Subcutaneous adipose tissue (tissue), 4 donors: ENCODE measurements around the gene RASGRF1. TPM values are rescaled to one million over a fixed set of nuclear protein-coding genes. Genes with fewer than 3 reads are reported as not detected.

ENCODE experiments used
- total RNA-seq, 4 donors: library from RNA; depleted of rRNA; stranded (reverse); fragments of >200 nt; gene quantifications; one replicate each; pipeline ENCODE4 v1.1.0, GENCODE V29; 2016
- TF ChIP-seq, protein P1 (sequence below): fragments of 450-650 bp; IDR thresholded peaks from one replicate; pipeline ENCODE4 v1.5.1; 2016; ENCODE audit warnings: low read depth, mild to moderate bottlenecking, control low read depth, antibody characterized with exemption, moderate library complexity

RASGRF1 gene
- total RNA-seq, 4 donors from 2014 or later = under 0.01 to 1.7 (median 0.22) TPM; not detected in 1

DNA sequence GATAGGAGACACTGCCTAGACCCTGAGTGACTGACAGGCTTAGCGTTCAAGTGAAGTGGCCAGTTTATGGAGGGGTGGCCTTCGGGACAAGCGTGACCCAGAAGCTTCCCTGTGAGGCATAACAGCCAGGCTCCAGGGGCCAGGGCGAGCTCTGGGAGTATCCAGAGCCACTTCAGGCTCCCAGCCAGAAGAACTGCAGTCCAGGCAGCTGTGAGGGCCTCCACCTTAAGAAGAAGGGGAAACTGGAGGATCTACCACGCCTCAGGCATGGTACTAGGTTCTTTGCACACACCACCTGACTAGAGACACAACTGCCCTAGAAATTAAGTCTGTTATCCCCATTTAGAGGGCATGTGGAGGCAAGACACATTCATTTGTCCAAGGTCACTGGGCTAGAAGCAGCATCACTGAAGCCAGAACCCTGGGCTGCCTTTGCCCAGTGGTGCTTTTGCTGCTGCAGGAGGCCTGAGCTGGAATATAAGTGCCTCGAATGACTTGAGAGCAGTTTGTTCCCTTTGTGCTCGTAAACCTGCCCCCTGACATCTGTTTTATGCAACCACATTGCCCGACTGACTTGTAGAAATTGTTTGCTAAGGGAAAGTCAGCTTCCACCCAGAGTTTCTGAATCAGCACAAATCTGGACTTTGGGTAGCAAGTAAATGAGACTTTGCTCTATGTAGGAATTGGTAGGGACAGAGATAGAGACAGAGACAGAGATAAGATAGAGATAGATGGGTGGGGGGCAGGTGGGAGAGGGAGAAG, 23.3 kb downstream of the RASGRF1 start:
- TF ChIP-seq, protein P1, sequence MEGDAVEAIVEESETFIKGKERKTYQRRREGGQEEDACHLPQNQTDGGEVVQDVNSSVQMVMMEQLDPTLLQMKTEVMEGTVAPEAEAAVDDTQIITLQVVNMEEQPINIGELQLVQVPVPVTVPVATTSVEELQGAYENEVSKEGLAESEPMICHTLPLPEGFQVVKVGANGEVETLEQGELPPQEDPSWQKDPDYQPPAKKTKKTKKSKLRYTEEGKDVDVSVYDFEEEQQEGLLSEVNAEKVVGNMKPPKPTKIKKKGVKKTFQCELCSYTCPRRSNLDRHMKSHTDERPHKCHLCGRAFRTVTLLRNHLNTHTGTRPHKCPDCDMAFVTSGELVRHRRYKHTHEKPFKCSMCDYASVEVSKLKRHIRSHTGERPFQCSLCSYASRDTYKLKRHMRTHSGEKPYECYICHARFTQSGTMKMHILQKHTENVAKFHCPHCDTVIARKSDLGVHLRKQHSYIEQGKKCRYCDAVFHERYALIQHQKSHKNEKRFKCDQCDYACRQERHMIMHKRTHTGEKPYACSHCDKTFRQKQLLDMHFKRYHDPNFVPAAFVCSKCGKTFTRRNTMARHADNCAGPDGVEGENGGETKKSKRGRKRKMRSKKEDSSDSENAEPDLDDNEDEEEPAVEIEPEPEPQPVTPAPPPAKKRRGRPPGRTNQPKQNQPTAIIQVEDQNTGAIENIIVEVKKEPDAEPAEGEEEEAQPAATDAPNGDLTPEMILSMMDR = no peak

DNA sequence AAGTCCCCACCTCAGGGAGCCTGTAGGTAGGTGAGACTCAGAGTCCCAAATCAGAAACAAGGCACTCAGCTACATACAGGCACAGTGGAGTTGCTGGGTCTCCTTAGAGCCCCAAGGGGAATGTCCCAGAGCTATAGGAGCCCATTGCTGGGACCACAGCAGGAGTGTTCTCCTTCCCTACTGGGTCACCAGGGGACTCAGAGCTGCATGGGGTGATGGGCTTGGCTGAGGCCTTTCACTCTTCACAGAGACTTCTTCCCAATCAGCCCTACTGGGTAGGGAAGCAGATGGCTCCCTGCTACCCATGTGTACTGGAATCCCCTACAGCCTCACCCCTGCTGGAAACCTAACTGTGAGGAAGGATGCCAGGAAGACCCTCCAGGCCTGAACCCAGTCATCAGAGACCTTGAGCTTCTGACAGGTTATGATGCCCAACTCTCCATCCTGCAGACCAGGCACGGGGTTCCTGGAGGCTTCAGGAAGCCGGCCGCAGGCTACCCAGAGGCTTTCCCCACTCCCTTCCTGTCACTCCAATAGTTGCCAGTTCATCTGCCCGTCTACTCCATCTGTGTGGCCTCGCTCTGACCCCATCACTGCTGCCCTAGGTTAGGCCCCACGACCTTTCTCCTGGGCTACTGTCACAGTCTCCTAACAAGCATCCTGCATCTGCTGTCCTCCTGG, 24.0 kb downstream of the RASGRF1 start:
- TF ChIP-seq, protein P1 = no peak

DNA sequence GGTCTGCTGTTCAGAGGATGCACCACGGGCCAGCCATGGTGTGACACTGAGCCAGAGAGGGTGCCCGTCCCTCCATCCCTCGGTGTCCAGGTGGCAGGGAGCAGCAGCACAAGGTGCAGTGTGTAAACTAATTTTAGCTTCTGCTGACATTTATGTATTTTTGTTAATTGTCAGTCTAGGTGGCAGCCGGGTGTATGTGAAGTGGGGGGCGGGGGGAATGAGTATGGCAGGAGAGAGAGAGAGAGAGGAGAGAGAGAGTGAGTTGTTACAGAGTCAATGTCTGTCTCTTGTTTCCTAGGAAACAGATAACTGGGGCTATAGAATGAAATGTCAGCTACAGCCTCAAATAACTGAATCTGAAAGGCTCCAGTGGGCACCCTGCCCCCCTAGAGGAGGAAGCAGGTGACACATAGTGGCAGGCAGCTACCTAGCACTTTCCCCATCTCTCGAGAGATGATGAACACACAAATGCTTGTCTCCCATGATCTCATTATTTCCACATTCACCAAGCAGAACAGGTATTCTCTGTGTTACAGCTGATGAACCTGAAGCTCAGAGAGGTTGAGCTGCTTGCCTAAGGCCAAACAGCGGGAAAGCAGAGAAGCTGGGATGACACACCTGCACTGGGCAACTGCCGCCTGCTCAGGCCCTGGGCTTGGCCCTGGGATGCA, 24.7 kb downstream of the RASGRF1 start:
- TF ChIP-seq, protein P1 = no peak

DNA sequence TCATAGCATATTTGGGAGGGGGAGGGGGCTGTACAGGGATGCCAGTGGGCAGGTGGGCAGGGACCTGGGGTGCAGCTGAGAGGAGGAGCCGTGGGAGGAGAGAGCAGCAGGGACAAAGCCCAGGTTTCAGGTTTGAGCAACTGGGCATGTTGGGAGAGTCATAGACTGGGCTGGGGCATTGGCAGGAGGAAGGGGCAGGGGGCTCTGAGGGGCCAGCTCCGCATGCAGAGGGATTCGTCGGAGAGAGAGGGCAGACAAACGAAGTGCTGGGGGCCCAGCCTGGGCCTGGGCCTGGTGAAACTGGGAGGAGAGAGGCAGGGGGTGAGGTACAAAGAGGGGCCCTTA, 25.2 kb downstream of the RASGRF1 start:
- TF ChIP-seq, protein P1 = no peak

DNA sequence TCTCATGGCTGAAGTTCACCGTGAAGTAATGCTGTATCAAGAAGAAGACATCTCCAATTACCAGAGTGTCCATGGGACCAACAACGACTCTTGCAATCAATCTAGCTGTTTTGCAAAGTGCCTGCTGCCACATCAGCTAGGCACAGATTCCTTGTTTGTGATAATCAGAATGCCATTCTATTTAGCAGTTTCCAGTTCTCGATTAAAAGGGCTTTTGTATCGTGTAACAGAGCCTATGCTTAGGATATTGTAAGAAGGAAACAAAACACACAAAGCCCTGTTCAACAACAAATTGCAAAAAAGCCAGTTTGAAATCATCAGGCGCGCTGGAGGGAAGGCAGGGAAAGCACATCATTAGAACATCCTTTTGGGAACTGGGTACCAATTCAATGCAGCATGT, 26.1 kb downstream of the RASGRF1 start:
- TF ChIP-seq, protein P1 = no peak

DNA sequence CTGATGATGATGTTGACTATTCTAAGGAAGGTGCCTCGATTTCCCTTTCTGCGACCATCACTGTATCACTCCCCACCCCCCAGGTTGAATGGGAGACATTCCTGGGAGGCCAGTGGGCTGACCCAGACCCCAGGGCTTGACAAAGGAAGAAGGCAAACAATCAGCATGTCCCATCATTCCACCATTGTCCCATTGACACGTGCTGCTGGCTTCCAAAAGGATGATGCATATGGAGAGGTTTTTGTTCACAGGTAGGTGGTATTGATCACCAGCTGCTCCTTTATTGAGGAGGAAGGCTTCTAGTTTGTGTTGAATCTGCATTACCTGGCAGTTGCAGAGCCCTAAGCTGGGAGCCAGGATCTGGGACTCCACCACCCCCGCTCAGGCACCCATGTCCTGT, 30.4 kb downstream of the RASGRF1 start:
- TF ChIP-seq, protein P1 = no peak

DNA sequence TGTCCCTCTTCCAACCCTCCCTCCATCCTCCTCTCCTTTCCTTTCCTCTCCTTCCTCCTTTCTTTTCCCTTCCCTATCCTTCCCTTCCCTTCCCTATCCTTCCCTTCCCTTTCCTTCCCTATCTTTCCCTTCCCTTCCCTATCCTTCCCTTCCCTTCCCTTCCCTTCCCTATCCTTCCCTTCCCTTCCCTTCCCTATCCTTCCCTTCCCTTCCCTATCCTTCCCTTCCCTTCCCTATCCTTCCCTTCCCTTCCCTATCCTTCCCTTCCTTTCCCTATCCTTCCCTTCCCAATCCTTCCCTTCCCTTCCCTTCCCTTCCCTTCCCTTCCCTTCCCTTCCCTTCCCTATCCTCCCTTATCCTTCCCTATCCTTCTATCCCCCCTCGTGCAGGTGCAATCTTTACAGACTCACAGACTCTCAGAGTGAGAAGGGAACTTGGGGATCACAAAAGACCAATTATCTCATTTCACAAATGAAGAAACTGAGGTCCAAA, 31.5 kb downstream of the RASGRF1 start:
- TF ChIP-seq, protein P1 = no peak
